HUES48 (cell line): Measurements from ENCODE around the gene XPO5.
"Not testable (repeated sequence)": the region's sequence is repeated elsewhere in the genome, so short reads cannot be mapped to it uniquely, and the experiment has no call there.

Source experiments
- H3K27ac ChIP-seq: one replicate; pipeline ENCODE4 v1.7.0; 2013; ENCODE audit warnings: low read depth, low read length, inconsistent platforms
- H3K27me3 ChIP-seq: 2 replicates; pipeline ENCODE4 v1.6.1; 2013; ENCODE audit warnings: mild to moderate bottlenecking, low read length; ENCODE audit not compliant: control insufficient read depth, insufficient read depth
- H3K36me3 ChIP-seq: 2 replicates; pipeline ENCODE4 v1.6.1; 2013; ENCODE audit warnings: low read length; ENCODE audit not compliant: control insufficient read depth, insufficient read depth
- H3K4me1 ChIP-seq: 2 replicates; pipeline ENCODE4 v1.6.1; 2013; ENCODE audit warnings: mild to moderate bottlenecking, low read length; ENCODE audit not compliant: control insufficient read depth, insufficient read depth
- H3K4me3 ChIP-seq: 2 replicates; pipeline ENCODE4 v1.5.1; 2013; ENCODE audit warnings: mild to moderate bottlenecking, low read depth, low read length
- H3K9ac ChIP-seq: 2 replicates; pipeline ENCODE4 v1.6.1; 2013; ENCODE audit warnings: mild to moderate bottlenecking, low read depth, low read length, moderate library complexity
- H3K9me3 ChIP-seq: 2 replicates; pipeline ENCODE4 v1.6.1; 2013; ENCODE audit warnings: low read length; ENCODE audit not compliant: control insufficient read depth, insufficient read depth

XPO5 gene

DNA sequence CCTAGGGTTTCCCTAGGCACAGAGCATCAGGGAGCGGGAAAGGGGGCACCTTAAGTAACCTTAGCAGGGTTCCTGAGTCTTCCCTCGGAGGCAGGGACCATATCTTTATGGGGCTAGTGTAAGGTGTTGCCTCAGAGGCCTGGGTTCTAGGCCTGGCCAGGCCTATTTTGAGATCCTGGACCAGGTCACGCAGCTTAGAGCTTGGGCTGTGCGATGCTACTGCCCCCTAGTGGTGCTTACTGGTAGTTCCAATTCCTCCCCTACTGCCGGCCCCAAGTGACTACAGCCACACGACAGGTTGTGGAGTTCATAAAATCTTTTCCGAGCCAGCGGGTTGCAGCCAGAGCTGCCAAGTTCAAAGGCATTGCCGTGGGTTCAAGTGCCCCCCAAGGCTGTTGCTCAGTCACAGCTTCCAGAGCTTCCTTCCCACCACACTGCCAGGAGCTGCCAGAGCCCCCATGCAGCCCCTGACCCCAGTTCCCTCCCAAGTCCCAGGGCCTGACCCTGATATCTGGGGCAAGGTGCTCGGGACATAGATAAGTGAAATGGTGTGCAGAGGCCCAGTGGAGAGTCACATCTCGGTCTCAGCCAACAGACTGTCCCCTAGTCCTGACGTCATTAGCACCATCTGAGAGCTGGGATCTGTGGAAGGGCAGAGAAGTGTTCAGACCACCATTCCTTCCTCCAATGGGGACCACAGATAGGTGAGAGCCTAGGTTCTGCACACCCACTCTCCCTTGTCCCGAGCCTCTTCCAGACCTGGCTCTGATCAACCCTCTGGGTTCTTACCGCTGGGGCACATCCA lies 69.0 kb downstream of the XPO5 start:
- Histone ChIP-seq H3K27ac (no peak overlapping the region), H3K4me3 (no peak overlapping the region), H3K27me3 (peaks cover 29% of the 10 kb centered on the region), H3K36me3 (peaks cover 51% of the 10 kb centered on the region), H3K9ac (no peak overlapping the region), H3K9me3 (no peaks in the 10 kb centered on the region), H3K4me1 (peaks cover 14% of the 10 kb centered on the region; the same call in 1 of the 2 replicates)

- Histone ChIP-seq H3K4me1 (0 out of 2 replicates have a peak, but pooled peaks cover 9% of the 10 kb centered on the region), H3K4me3 (no peak overlapping the region), H3K27ac (no peak overlapping the region), H3K9ac (no peak overlapping the region), H3K36me3 (peaks cover 51% of the 10 kb centered on the region), H3K27me3 (peaks cover 29% of the 10 kb centered on the region), H3K9me3 (no peaks in the 10 kb centered on the region)
Observed at GRCh38 chr6:43506171-43506570, 69.7 kb downstream of the XPO5 start.

DNA sequence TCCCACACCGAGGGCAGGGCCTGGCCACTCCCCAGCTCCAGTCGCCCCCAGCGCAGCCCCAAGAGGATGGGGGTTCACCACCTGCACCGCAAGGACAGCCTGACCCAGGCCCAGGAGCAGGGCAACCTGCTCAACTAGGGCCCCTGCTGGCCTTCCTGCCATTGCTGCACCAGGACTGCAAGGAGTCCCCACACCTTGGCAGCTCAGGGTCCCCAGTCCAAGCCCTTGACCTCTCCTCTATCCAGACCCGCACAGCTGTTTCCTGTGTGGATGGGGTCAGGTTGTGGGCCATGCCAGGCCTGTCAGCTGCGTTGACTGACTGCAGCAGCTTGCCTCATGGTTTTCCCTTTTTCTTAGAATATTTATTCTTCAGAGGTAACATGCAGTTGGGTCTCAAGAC lies 70.1 kb downstream of the XPO5 start:
- 0 out of 2 replicates have a peak, but pooled peaks cover 6% of the 10 kb centered on the region for H3K4me1 ChIP-seq
- H3K9ac ChIP-seq, result no peak overlapping the region
- H3K27me3 ChIP-seq, result peaks cover 29% of the 10 kb centered on the region
- H3K27ac ChIP-seq, result no peak overlapping the region
- H3K4me3 ChIP-seq, result no peak overlapping the region
- H3K9me3 ChIP-seq, result no peaks in the 10 kb centered on the region
- peaks cover 52% of the 10 kb centered on the region for H3K36me3 ChIP-seq

DNA sequence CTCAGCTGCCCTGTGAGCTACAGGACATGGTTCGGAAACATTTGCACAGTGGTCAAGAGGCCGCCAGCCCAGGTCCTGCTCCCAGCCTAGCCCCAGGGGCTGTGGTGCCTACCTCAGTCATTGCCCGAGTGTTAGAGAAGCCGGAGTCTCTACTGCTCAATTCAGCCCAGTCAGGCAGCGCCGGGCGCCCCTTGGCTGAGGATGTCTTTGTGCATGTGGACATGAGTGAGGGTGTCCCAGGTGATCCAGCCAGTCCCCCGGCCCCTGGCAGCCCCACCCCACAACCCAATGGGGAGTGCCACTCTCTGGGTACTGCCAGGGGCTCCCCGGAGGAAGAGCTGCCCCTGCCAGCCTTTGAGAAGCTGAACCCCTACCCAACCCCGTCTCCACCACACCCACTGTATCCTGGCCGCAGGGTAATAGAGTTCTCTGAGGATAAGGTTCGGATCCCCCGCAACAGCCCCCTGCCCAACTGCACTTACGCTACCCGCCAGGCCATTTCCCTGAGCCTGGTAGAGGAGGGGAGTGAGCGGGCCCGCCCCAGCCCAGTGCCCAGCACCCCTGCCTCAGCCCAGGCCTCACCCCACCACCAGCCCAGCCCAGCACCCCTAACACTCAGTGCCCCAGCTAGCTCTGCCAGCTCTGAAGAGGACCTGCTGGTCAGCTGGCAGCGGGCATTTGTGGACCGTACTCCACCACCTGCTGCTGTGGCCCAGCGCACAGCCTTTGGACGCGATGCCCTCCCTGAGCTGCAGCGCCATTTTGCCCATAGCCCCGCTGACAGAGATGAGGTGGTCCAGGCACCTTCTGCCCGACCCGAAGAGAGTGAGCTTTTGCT lies 70.9 kb downstream of the XPO5 start:
- H3K9me3 ChIP-seq, result no peaks in the 10 kb centered on the region
- no peak overlapping the region for H3K27ac ChIP-seq
- 0 out of 2 replicates have a peak, but pooled peaks cover 5% of the 10 kb centered on the region for H3K4me1 ChIP-seq
- H3K9ac ChIP-seq, result no peak overlapping the region
- H3K4me3 ChIP-seq, result no peak overlapping the region
- peaks cover 28% of the 10 kb centered on the region for H3K27me3 ChIP-seq
- peaks cover 59% of the 10 kb centered on the region for H3K36me3 ChIP-seq

DNA sequence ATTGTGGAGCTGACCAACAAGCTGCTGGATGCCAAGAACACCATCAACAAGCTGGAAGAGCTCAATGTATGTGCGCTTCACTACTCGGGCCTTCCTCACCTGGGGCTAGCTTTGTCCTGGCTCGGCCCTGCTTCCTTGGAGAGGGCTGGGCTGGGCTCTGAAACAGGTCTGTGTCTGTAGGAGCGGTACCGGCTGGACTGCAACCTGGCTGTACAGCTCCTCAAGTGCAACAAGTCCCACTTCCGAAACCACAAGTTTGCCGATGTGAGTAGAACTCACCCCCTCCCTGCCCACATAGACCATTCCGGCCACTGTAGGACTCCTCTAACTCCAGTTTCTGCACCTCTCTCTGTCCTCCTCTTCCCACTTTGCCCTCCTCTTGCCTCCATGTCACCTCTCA lies 72.4 kb downstream of the XPO5 start:
- Histone ChIP-seq H3K4me3 (no peak overlapping the region), H3K27me3 (peaks cover 14% of the 10 kb centered on the region), H3K9ac (no peak overlapping the region), H3K27ac (no peak overlapping the region), H3K9me3 (no peaks in the 10 kb centered on the region), H3K36me3 (peaks cover 75% of the 10 kb centered on the region), H3K4me1 (no peaks in the 10 kb centered on the region)

DNA sequence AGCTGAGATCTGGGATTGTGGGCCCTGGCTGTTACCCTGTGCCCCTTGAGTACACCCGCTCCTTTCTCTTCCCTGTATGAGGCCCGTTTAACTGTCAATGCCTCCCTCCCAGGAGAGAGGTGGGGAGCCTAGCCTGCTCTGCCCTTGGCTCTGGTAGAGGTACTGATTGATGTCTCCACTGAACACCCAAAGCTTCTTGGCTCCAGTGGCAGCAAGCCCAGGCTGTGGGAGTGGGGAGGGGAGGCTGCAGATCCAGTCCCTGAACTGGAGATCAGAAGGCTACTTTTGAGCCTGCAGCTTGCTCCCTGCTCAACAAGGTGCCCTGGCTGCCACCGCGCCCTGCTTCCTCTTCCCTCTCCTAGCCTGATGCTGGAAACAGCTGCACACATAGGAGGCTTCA lies 73.2 kb downstream of the XPO5 start:
- Histone ChIP-seq H3K27ac (no peak overlapping the region), H3K36me3 (peaks cover 82% of the 10 kb centered on the region), H3K4me3 (no peak overlapping the region), H3K27me3 (peaks cover 6% of the 10 kb centered on the region), H3K4me1 (no peaks in the 10 kb centered on the region), H3K9me3 (no peaks in the 10 kb centered on the region), H3K9ac (no peak overlapping the region)

DNA sequence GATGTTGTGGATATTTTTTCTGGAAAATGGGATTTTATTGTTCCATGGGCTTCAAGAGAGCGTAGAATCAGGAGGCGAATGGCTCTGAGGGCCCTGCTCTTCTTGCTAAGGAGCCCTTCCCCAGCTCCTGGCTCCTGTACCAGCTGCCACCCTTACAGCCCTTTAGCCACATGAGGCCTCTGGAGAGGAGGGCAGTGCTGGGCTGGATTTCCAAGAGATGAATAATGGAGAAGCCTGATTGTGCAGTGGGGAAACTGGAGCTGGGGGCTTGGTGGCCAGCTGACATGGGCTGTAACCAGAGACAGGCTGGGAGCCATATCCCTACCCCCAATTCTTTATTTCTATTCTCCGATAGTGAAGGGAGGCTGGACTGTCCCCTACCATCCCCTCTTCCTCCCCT lies 74.9 kb downstream of the XPO5 start:
- H3K27ac ChIP-seq, result no peak overlapping the region

DNA sequence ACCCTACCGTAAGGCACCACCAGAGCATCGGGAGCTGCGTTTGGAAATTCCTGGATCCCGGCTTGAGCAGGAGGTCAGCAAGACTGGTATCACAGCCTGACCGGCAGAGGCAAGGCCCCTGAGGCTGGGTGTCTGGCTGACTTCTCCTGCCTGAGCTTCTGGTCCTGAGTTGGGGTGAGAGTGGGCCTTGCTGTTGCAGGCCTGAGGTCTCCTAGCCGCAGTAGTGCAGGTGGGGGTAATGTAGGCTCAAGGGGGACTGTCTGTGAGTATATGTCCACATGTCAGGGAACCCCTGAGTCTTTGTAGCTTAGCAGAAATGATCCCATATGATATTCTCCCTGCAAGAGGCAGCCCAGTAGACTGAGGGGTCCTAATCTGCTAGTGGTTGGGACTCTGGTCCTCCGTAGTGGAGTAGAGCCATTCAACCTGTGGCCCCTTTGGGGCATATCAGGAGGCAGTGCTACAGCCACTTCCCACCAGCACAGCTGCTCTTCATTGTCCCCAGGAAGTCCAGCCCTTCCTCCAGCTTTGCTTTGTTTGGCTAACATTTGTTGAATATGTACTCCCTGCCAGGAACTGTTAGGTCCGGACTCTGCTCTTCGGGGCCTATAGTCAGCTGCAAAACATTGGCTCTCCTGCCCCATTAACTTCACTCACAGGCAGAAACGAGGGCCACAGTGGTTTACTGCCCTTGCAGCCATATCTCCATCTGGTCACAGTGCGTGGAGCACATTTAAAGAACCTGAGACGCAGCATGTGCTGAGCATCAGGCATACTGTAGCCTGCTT lies 76.6 kb downstream of the XPO5 start:
- Histone ChIP-seq H3K27me3 (no peaks in the 10 kb centered on the region), H3K9ac (no peak overlapping the region), H3K4me3 (no peak overlapping the region), H3K27ac (no peak overlapping the region), H3K9me3 (no peaks in the 10 kb centered on the region), H3K36me3 (peaks cover 66% of the 10 kb centered on the region), H3K4me1 (peaks cover 13% of the 10 kb centered on the region)

More for the DNA sequence above, 74.9 kb downstream of the XPO5 start:
- no peaks in the 10 kb centered on the region for H3K9me3 ChIP-seq
- peaks cover 82% of the 10 kb centered on the region for H3K36me3 ChIP-seq
- no peak overlapping the region for H3K4me3 ChIP-seq
- H3K4me1 ChIP-seq, result peaks cover 4% of the 10 kb centered on the region
- H3K9ac ChIP-seq, result no peak overlapping the region
- H3K27me3 ChIP-seq, result no peaks in the 10 kb centered on the region

- H3K4me3 ChIP-seq, H3K27me3 ChIP-seq, H3K9me3 ChIP-seq, H3K9ac ChIP-seq, H3K27ac ChIP-seq: not testable (repeated sequence)
- Histone ChIP-seq H3K4me1 (peaks cover 13% of the 10 kb centered on the region), H3K36me3 (peaks cover 60% of the 10 kb centered on the region)
Observed at GRCh38 chr6:43498291-43498690, 77.5 kb downstream of the XPO5 start.

DNA sequence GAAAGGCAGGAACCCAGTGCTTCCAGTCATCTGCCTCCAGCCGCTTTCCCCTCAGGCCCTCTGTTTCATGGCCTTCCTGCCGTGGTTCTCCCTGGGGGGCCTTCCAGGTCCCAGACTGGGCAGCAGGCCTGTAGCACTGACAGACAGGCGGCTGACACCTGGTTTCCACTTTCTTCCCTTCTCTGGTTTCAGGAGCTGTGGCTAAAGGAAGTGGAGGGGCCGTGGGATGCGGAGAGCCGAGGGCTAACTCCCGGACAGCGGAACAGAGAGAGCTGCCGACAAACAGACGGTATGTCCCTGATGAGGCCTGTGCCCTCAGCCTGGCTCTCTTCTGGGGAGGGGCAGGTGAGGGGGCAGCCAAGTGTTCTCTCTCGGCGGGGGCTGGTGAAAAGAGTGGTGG lies 78.1 kb downstream of the XPO5 start:
- Histone ChIP-seq H3K27ac (no peak overlapping the region), H3K9me3 (no peaks in the 10 kb centered on the region), H3K4me1 (peaks cover 19% of the 10 kb centered on the region), H3K4me3 (no peak overlapping the region), H3K27me3 (no peaks in the 10 kb centered on the region), H3K36me3 (peaks cover 54% of the 10 kb centered on the region), H3K9ac (no peak overlapping the region)
